GM21825 (cell line): ENCODE data around the gene KIFC1.
A peak's percentile ranks its signal among the peaks of the same experiment; 100 is the strongest.

Experiments
- ATAC-seq: cut with Tn5 transposase; IDR thresholded peaks from one replicate; pipeline ENCODE4 v1.9.1; 2021; ENCODE audit warnings: mild to moderate bottlenecking, moderate library complexity; ENCODE audit not compliant: unreplicated experiment

Gene KIFC1

DNA sequence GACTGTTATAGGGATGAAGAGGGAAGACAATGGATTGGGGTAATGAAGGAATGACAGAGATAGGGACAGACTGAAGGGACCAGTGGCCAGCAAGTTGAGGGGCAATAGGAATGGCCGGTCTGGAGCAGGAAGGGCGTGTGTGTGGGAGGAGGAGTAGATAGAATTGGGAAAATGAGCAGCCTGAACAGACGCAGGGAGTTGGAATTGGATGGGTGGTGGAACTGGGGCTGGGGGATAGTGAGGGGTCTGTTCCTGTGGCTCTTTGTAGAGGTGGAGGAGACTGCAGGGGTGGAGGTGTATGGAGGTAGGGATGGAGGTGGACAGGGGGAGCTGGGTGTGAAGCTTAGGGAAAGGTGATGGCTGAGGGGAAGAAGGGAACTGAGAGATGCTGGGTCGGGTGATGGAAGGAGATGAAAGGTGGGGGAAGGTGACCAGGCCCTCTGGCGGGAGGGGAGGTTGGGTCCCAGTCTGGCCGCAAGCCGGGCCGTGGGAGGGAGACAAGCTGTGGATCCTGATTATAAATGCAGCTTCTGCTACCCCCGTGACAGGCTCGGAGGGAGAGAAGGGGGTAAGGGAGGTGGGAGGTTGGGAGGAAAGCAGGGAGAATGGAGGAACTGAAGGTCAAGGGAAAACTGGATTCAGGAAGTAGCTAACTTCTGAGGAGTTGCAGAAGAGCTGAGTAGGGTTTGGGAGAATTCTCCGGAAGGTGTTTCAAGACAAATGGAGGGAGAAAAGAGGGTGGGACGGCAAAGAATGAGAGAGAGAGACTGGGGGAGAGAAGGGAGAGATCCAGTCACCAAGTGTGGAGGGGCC is 33.4 kb downstream of the KIFC1 start:
- no peak for ATAC-seq

DNA sequence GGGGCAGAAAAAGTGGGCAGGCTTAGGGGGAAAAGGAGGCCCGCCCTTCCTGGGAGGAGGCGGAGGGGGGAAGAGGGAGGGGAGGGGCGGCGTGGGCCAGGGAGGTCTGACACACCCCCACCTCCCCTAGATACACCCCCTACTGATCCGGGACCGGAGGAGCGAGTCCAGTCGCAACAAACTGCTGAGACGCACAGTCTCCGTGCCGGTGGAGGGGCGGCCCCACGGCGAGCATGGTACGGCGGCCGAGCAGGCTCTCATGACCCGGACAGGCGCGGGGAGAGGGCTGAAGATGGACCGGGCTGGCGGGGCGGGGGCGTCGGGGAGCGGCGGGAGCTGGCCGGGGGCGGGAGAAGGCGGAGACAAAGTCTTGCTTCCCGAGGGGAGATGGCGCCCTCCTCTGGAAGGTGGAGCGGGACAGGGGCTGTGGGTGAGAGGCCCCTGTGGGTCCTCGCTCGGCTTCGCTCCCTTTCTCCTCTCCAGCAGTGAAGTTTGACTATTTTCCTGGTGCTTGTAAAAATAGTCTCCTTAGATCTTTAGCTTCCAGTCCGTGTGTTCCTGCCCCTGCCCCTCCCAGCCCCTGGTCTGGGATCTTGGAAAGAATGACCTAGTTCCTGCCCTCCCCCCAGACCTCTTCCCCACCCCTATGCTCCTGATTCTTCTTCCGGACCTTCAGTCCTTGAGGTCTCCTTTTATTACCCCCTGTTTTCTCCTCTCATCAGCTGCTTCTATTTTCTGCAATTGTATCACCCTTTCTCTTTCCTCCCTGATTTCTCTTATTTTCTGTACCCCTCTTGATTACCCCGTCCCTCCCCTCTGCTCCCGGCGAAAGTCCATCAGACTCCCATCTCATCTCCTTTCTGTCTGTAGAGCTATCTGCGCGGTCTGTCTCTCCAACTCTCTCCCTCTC is 34.3 kb downstream of the KIFC1 start:
- ATAC-seq: no peak

DNA sequence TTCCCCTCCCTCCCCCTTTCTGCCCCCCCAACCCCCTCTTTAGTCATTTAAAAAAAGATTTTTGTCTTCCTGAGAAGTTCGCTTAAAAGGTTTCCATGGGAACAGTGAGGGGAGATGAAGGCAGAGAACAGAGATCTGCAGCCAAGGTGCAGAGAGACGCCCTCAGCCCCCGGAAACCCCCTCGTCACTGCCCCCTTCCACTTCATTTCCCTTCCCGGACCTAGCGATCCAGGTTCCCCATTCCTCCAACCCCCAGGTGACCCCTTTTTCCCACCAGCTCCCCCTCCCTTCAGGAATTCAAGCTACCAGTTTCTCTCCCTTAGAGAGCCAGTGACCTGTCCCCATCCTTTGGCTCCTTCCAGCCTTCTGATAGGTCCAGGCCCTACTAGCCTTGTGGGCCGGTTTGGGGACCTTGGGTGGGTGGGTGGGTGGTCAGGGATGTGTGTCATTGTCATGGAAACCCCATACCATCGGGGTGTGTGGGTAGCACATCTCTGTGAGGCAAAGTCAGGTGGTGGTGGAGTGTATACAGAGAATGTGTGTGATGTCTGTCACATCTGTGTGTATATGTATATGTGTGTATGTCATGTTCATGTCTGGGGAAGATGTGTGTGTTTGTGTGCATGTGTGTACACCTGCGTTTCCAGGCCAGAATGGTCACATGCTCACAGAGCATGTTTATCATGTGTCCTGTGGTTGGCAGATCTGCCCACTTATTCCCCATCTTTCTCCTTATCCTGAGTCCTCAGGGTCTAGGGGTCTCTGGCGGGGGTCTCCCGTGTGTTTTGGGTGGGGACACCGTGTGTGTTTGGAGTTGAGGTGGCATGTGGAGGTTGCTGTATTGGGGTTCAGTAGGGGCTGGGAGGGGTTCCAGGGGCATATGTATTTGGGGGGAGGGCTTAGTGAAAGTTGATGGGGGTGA is 35.2 kb downstream of the KIFC1 start:
- ATAC-seq: no peak

DNA sequence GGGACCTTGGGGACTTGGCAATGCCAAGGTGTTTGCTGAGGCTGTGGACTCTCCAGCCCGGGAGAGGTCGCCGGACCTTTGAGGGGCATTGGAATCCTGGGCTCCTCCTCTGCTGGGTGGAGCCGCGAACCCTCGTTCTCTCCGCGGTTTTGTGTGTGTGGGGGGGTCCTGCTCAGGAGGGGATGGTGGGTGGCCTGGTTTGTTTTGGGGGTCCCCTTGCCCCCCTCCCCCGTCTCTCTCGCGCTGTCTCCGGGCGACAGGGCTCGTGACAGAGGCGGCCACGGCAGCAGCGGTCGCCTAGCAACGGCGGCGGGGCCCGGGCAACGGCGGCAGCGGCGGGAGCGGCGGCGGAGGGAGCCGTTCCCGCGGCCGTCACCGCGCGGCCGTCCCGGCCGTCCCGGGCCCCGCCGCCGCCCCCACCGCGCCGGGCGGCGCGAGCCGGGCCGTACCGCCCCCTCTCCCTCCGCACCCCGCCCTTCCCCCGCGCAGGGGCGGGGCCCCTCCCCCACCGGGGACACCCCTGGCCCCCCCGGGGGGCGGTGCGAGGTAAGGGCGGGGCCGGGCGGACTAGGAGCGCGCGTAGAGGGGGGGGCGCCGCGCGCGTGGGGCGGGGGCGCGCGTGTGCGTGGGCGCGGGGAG is 36.1 kb downstream of the KIFC1 start:
- no peak for ATAC-seq

DNA sequence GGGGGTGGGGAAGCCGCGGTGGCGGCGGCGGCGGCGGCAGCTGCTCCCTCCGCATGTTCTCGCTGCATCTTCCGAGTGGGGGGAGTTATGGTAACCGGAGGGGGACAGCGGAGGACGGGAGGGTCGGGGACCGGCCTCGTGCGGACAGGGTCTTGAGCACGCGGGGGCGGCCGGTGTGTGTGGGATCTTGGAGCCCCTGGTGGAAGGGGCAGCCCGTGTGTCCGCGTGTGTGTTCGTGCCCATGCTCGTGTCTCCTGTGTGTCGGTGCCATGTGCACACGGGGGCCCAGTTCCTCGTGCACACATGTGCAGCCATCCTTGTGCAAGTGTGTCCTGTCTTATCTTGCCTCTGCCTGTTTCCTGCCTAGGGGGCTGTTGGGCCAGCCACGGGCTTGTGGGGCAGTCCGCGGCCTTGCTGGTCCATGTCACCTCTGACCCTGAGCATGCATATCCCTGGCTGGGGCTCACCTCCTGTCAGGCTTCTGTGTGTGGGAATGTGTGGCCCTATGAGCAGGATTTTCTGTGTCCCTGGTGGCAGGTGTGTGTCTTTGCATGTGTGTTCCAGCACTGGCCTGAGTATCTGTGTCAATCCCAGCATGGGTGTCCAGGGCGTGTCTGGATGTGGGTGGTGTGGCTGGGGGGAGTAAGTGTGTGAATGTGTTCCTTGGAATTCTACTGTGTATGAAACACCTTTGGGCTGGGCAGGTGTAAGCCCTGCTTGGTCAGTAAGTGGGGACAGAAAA is 36.8 kb downstream of the KIFC1 start:
- ATAC-seq: no peak

DNA sequence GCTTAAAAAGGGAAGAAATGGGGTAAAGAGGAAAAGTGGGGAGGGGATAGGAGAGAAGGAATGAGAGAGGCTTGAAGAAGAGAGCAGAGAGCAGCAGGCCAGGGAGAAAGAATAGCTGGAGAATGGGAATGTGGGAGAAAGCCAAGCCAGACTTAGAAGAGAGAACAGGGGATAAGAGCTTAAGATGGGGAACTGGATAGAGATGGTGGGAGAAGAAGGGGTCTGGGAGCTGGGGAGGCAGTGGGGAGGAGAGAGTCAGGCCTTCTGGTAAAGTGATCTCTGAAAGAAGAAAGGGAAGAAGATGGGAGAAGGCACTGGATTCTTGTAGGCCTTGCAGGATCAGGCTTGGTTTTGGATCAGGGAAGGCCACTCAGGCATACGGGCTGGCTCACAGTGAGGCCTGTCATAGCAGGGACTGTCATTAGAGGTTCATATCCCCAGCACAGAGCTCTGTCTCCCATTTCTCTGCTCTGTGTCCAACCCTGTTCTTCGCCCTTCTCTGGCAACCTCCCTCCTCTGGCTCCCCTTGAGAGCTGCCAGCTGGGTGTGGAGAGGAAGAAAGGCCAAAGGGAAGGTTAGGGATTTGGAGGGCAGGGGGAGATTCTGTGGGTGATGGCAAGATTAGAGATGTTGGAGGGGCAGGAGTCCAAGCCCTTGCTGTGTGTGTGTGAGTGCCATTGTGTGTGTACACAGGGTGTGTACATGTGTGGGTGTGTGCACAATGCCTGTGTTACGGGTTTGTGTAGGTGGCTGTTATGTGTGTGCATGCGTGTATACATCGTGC is 37.5 kb downstream of the KIFC1 start:
- no peak for ATAC-seq

DNA sequence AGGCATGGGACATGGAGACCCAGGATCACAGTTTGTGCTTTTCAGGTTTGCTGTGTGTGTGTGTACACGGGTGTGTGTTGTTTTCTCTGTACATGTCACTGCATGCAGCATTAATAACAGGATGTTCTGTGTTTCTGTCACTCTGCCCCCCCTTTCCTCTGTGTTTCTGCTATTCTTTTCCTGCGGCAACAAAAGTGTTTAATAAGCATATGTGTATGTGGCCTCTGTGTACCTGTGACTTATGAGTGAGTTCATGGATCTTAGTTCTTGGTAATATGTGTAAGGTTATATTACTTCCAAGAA is 38.1 kb downstream of the KIFC1 start:
- no peak for ATAC-seq

DNA sequence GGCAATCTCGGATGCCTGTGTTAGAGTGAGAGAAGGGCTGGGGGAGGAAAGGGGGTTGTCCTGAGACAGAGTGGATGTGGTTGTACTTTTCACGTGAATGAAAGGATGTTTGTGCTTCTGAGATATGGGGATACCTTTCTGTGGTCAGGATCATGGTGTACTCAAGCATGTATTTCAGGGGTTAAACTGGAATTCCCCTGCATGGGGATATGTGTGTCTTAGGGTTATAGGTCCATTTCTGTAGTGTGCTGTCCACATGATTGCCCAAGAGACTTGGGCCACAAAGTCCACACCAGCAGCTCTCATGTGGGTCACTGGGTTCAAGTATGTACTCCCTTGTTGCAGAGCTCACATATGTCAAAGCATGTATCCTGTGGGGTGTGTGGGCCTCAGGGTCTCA is 38.7 kb downstream of the KIFC1 start:
- no peak for ATAC-seq

DNA sequence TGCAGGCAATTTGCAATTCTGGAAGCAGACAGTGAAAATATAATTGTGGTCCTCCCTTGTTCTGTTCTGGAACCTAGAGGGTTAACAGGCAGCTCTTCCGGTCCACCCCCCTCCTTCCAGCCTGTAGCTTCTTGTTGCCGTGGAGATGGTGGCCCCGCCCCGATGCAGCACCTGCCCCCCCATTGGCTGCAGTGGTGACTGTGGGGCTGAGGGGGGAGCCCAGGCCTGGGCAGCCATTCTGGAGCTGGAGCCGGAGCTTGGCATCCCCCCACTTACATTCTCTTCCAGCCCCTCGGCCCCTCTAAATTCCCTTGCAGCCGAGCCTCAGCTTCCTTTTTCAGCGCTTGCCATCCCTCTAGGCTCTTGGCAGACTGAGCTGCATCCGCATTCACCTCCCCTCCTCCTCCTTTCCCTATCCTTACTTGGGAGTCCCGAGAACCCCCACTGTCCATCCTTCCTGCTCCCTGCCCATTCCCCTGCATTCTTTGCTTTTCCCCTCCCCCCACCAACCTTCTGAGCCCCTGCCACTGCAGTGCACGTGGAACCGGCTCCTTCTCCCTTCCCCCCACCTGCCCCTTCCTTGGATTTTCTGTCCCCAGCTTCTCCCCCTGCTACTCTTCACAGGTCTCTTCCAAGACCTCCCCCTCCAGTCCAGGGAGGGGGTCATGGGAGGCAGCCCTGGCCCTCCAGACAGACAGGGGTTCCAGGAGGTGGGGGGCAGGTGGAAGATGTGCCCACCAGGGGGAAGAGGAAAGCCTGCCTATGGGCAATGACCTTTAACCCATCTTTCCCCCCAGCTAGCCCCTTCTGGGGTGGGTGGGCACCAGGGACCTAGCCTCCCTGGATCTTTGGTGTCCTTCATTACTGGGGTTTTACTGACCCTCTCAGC is 39.6 kb downstream of the KIFC1 start:
- peak; percentile 35 for ATAC-seq

DNA sequence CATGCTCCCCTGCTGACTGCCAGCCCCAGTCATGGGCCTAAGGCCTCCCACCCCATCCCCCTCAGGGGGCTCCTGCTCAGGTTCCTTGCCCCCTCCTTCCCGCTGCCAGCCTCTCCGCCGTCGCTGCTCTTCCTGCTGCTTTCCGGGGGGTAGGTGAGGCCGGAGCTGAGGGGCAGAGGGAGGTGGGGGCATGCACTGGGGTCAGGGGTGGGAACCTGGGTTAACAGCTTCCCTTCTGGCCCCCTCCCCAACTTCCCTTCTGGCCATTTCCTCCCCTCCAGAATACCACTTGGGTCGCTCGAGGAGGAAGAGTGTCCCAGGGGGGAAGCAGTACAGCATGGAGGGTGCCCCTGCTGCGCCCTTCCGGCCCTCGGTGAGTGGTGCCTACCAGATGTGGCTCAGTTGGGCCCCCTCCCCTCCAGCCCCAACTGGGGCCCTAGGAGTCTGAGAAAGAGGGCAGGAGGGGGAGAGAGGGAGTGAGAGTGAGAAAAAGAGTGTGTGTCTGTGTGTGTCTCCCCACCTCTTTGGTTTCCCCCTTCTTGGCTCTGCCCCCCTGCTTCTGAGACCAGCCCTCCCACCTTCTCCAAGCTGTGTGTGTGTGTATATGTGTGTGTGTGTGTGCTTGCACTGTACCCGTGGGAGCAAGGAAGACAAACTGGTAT is 40.4 kb downstream of the KIFC1 start:
- ATAC-seq: no peak

DNA sequence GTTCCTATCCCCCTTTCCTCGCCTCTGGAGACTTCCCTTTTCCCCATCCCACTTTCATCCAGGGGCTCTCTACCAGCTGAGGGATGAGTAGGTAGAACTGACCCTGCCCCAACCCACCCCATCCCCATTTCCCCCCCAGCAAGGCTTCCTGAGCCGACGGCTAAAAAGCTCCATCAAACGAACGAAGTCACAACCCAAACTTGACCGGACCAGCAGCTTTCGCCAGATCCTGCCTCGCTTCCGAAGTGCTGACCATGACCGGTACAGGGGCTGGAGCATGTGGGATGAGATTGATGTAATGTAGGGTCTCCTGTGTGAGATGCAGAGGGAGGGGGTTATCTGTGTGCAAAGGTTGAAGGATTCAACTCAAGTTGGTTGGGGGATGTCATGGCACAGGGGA is 40.9 kb downstream of the KIFC1 start:
- no peak for ATAC-seq

DNA sequence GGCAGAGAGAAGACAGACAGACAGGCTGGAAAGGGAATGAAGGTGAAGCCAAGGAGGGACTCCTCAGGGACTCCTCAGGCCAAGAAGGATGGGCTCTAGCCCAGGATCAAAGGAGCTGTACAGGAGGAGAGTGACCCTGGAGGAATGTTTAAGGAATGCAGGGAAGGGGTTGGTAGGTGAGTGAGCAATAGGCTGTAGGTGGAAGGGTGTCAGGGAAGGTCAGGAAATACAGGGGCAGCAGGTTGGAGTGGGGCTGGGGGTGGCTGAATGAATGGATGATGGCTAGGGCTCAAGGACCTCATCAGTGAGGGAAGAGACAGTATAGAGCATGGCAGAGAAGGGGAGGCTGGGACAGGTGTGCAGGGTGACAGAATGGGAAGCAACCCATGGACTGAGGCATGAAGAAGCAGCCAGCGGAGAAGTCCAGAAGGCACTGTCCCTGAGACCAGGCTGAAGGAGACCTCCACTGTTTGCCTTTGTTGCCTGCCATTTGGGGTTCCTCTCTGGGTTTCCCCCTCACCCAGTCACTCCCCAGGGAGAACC is 41.4 kb downstream of the KIFC1 start:
- no peak for ATAC-seq

DNA sequence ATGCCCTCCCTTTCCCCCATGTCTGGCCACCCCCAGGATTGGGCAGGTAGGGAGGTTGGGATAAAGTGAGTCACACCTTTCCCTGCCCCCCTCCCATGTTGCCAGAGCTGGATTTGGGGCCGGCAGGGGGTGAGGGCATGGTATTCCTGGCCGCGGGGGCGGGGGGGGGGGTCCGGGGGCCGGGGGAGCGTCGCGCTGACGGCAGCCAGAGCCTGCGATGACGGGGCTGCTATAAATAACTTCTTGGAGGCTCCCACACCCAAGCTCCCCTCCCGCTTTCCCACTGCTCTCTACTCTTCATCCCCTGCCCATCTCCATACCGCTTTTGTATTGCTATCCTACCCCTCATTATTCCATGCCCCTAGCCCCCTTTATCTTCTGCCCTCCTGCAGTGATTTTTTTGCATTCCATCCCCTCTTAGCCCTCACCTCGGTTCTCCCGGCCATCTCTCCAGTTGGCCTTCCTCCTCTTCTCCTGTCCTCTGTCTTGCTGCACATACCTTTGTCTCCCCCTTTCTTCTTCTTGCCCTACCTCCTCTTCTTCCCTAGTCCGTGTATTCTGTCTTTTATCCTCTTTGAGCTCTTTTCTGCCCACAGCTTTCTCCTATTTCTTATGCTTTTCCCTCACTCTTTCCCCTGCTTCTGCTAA is 42.0 kb downstream of the KIFC1 start:
- no peak for ATAC-seq

DNA sequence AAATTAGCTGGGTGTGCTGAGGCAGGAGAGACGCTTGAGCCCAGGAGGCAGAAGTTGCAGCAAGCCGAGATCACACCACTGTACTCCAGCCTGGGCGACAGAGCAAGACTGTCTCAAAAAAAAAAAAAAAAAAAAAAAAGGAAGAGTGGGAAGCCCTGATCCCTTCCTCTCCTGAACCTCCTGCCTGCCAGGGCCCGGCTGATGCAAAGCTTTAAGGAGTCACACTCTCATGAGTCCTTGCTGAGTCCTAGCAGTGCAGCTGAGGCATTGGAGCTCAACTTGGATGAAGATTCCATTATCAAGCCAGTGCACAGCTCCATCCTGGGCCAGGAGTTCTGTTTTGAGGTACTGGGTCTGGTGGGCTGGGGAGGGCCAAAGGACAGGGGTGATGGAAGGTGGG is 43.3 kb downstream of the KIFC1 start:
- no peak for ATAC-seq

DNA sequence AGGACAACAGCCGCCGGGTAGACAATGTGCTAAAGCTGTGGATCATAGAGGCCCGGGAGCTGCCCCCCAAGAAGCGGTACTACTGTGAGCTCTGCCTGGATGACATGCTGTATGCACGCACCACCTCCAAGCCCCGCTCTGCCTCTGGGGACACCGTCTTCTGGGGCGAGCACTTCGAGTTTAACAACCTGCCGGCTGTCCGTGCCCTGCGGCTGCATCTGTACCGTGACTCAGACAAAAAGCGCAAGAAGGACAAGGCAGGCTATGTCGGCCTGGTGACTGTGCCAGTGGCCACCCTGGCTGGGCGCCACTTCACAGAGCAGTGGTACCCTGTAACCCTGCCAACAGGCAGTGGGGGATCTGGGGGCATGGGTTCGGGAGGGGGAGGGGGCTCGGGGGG is 46.0 kb downstream of the KIFC1 start:
- no peak for ATAC-seq

DNA sequence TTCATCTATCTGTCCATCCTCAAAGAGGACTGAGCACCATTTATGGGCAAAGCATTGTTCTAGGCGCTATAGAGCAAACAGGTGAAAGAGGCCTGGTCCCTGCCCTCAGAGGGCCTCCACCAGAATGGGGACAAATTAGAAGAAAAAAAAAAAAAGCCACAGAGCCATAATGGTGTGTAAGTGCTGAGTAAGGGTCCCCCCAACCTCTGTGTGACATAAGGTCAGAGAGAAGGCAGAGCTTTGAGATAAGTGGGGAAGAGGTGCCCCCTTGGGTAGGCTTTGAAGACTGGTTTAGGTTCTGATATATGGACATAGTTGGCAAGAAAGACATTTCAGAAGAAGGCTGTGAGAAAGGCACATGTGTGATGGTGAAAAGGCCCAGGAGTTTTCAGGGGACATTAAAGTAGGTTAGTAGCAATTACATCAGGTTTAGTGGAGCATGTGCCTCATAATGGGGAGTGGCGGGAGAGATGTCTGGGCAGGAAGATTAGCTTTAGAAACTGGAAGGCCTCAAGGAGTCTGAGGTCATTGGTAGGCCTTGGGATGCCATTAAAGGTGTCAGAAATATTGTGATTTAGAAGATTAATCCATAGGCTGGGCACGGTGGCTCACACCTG is 47.5 kb downstream of the KIFC1 start:
- ATAC-seq: no peak
